ENCODE data around the gene DBF4.

DNA sequence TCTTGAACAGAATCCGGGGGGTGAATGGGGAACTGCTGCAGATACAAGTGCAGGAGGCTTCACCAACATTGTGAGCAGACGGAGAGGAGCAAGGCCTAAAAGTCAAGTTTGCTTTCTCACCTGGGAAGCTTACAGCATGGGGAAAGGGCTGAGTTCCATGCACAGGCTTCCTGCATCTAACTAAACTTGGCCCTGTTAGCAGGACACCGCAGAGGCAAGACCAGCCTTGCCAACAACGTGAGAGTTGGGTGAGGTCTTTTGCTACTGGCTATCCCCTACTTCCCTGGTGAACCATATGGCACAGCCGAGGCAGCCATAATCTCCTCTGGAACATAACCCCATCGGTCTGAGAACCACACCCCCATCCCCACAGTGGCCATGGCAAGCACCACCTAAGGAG, 43.6 kb downstream of the DBF4 start:
- TF ChIP-seq, protein P1, sequence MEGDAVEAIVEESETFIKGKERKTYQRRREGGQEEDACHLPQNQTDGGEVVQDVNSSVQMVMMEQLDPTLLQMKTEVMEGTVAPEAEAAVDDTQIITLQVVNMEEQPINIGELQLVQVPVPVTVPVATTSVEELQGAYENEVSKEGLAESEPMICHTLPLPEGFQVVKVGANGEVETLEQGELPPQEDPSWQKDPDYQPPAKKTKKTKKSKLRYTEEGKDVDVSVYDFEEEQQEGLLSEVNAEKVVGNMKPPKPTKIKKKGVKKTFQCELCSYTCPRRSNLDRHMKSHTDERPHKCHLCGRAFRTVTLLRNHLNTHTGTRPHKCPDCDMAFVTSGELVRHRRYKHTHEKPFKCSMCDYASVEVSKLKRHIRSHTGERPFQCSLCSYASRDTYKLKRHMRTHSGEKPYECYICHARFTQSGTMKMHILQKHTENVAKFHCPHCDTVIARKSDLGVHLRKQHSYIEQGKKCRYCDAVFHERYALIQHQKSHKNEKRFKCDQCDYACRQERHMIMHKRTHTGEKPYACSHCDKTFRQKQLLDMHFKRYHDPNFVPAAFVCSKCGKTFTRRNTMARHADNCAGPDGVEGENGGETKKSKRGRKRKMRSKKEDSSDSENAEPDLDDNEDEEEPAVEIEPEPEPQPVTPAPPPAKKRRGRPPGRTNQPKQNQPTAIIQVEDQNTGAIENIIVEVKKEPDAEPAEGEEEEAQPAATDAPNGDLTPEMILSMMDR (IDR thresholded peaks at IDR 0.05): no peak
- no peak for TF ChIP-seq POLR2AphosphoS5 (IDR thresholded peaks at IDR 0.05)
- no peak for TF ChIP-seq POLR2A (IDR thresholded peaks at IDR 0.05)
